HEK293 (cell line): ENCODE measurements around the gene JUP.

Source experiments
- CTCF ChIA-PET: fragments of 350-600 bp; formaldehyde crosslinking; extraction: SDS; loops from one replicate; lab custom pipeline; 2021; ENCODE audit warnings: antibody characterized with exemption; lab: Yijun Ruan, JAX
- POLR2A ChIA-PET: fragments of 300-600 bp; formaldehyde crosslinking; extraction: SDS; loops from one replicate; lab custom pipeline; 2020; ENCODE audit warnings: antibody characterized with exemption, inconsistent platforms; lab: Yijun Ruan, JAX
- H3K27ac ChIP-seq: fragments of 200-500 bp; sonication (Bioruptor generic); 2 replicates; pipeline ENCODE4 v1.5.1; 2014; ENCODE audit warnings: low read depth, low read length, control low read depth, inconsistent platforms; ENCODE audit errors: extremely low read depth
- H3K36me3 ChIP-seq, 2 experiments: fragments of 200-500 bp in 1 of 2; sonication (Bioruptor generic) in 1 of 2; 1 replicate in 1 of 2; 2 replicates in 1 of 2; pipeline ENCODE4 v1.5.1; 2014 to 2017; ENCODE audit warnings: inconsistent platforms in 2 of 2, low read length in 2 of 2; ENCODE audit not compliant: control insufficient read depth in 2 of 2, insufficient read depth in 1 of 2
- H3K4me1 ChIP-seq: fragments of 200-500 bp; sonication (Bioruptor generic); 2 replicates; pipeline ENCODE4 v1.5.1; 2014; ENCODE audit warnings: mild to moderate bottlenecking, low read length, inconsistent platforms; ENCODE audit not compliant: control insufficient read depth, insufficient read depth
- H3K4me3 ChIP-seq: 2 replicates; pipeline ENCODE4 v1.5.1; 2011; ENCODE audit warnings: low read depth, mild to moderate bottlenecking, control low read depth, low read length, moderate library complexity
- H3K9me3 ChIP-seq: fragments of 200-500 bp; sonication (Bioruptor generic); 2 replicates; pipeline ENCODE4 v1.5.1; 2014; ENCODE audit warnings: low read depth, low read length, inconsistent platforms; ENCODE audit not compliant: control insufficient read depth, insufficient read depth
- FEZF1 ChIP-seq: fragments of 450-650 bp; formaldehyde crosslinking; IDR thresholded peaks from 2 replicates; pipeline ENCODE4 v1.5.1; 2016; ENCODE audit warnings: missing biosample characterization, missing genetic modification characterization
- KLF1 ChIP-seq: fragments of 450-650 bp; formaldehyde crosslinking; IDR thresholded peaks from 2 replicates; pipeline ENCODE4 v1.5.1; 2016; ENCODE audit warnings: missing biosample characterization, missing genetic modification characterization
- OSR2 ChIP-seq: fragments of 450-650 bp; formaldehyde crosslinking; IDR thresholded peaks from 2 replicates; pipeline ENCODE4 v1.5.1; 2016; ENCODE audit warnings: missing biosample characterization, missing genetic modification characterization
- OVOL3 ChIP-seq: fragments of 450-650 bp; formaldehyde crosslinking; IDR thresholded peaks from 2 replicates; pipeline ENCODE4 v1.5.1; 2016; ENCODE audit warnings: missing biosample characterization, missing genetic modification characterization
- PRDM1 ChIP-seq: fragments of 450-650 bp; formaldehyde crosslinking; IDR thresholded peaks from 2 replicates; pipeline ENCODE4; 2016; ENCODE audit warnings: missing biosample characterization, missing genetic modification characterization
- SCRT1 ChIP-seq: fragments of 450-650 bp; formaldehyde crosslinking; IDR thresholded peaks from 2 replicates; pipeline ENCODE4 v1.5.1; 2016; ENCODE audit warnings: missing biosample characterization, missing genetic modification characterization, borderline replicate concordance
- TCF7L2 ChIP-seq: IDR thresholded peaks from 2 replicates; pipeline ENCODE4 v1.6.1; 2011; ENCODE audit warnings: low read depth, mild to moderate bottlenecking, inconsistent platforms, low read length, moderate library complexity, borderline replicate concordance
- YY1 ChIP-seq: fragments of 450-650 bp; formaldehyde crosslinking; IDR thresholded peaks from 2 replicates; pipeline ENCODE4 v1.5.1; 2018; ENCODE audit warnings: missing biosample characterization, missing genetic modification characterization
- ZBTB20 ChIP-seq: fragments of 450-650 bp; formaldehyde crosslinking; IDR thresholded peaks from 2 replicates; pipeline ENCODE4 v1.5.1; 2016; ENCODE audit warnings: missing biosample characterization, missing genetic modification characterization
- ZEB2 ChIP-seq: fragments of 450-650 bp; formaldehyde crosslinking; IDR thresholded peaks from 2 replicates; pipeline ENCODE4 v1.5.1; 2016; ENCODE audit warnings: missing biosample characterization, missing genetic modification characterization
- ZNF121 ChIP-seq: fragments of 450-650 bp; formaldehyde crosslinking; IDR thresholded peaks from 2 replicates; pipeline ENCODE4 v1.5.1; 2016; ENCODE audit warnings: missing biosample characterization, missing genetic modification characterization
- ZNF175 ChIP-seq: fragments of 450-650 bp; formaldehyde crosslinking; IDR thresholded peaks from 2 replicates; pipeline ENCODE4 v1.5.1; 2016; ENCODE audit warnings: missing biosample characterization, missing genetic modification characterization
- ZNF19 ChIP-seq: fragments of 450-650 bp; formaldehyde crosslinking; IDR thresholded peaks from 2 replicates; pipeline ENCODE4; 2016; ENCODE audit warnings: missing biosample characterization, missing genetic modification characterization, low read depth
- ZNF2 ChIP-seq: fragments of 450-650 bp; formaldehyde crosslinking; IDR thresholded peaks from 2 replicates; pipeline ENCODE4 v1.5.1; 2016; ENCODE audit warnings: missing biosample characterization, missing genetic modification characterization
- ZNF423 ChIP-seq: fragments of 450-650 bp; formaldehyde crosslinking; IDR thresholded peaks from 2 replicates; pipeline ENCODE4 v1.5.1; 2016; ENCODE audit warnings: missing biosample characterization, missing genetic modification characterization
- ZNF521 ChIP-seq: fragments of 450-650 bp; formaldehyde crosslinking; IDR thresholded peaks from 2 replicates; pipeline ENCODE4 v1.5.1; 2017; ENCODE audit warnings: missing biosample characterization, mild to moderate bottlenecking, missing genetic modification characterization
- ZNF626 ChIP-seq: fragments of 450-650 bp; sonication (Bioruptor Pico); formaldehyde crosslinking; IDR thresholded peaks from 2 replicates; pipeline ENCODE4 v1.5.1; 2018; ENCODE audit warnings: missing biosample characterization, missing genetic modification characterization, inconsistent platforms
- ZNF701 ChIP-seq: fragments of 450-650 bp; formaldehyde crosslinking; IDR thresholded peaks from 2 replicates; pipeline ENCODE4 v1.5.1; 2016; ENCODE audit warnings: missing biosample characterization, missing genetic modification characterization
- ZNF837 ChIP-seq: fragments of 450-650 bp; formaldehyde crosslinking; IDR thresholded peaks from 2 replicates; pipeline ENCODE4 v1.5.1; 2016; ENCODE audit warnings: missing biosample characterization, missing genetic modification characterization
- ZNF843 ChIP-seq: fragments of 450-650 bp; formaldehyde crosslinking; IDR thresholded peaks from 2 replicates; pipeline ENCODE4 v1.5.1; 2016; ENCODE audit warnings: missing biosample characterization, missing genetic modification characterization
- TF ChIP-seq, protein P1 (sequence below): fragments of 450-650 bp; formaldehyde crosslinking; IDR thresholded peaks from 2 replicates; pipeline ENCODE4 v1.5.1; 2016; ENCODE audit warnings: missing biosample characterization, missing genetic modification characterization
- TF ChIP-seq, protein P2 (sequence below): fragments of 450-650 bp; formaldehyde crosslinking; IDR thresholded peaks from 2 replicates; pipeline ENCODE4; 2016; ENCODE audit warnings: missing biosample characterization, missing genetic modification characterization
- TF ChIP-seq, protein P3 (sequence below): fragments of 450-650 bp; formaldehyde crosslinking; IDR thresholded peaks from 2 replicates; pipeline ENCODE4 v1.5.1; 2016; ENCODE audit warnings: missing biosample characterization, missing genetic modification characterization
- TF ChIP-seq, protein P4 (sequence below): fragments of 450-650 bp; formaldehyde crosslinking; IDR thresholded peaks from 2 replicates; pipeline ENCODE4 v1.5.1; 2016; ENCODE audit warnings: missing biosample characterization, missing genetic modification characterization
- TF ChIP-seq, protein P5 (sequence below): fragments of 450-650 bp; formaldehyde crosslinking; optimal IDR thresholded peaks from 2 replicates; pipeline ENCODE3; 2016; ENCODE audit warnings: missing biosample characterization, mild to moderate bottlenecking, missing genetic modification characterization
- TF ChIP-seq, protein P6 (sequence below): fragments of 450-650 bp; formaldehyde crosslinking; IDR thresholded peaks from 2 replicates; pipeline ENCODE4 v1.5.1; 2016; ENCODE audit warnings: missing biosample characterization, missing genetic modification characterization

Gene JUP

DNA sequence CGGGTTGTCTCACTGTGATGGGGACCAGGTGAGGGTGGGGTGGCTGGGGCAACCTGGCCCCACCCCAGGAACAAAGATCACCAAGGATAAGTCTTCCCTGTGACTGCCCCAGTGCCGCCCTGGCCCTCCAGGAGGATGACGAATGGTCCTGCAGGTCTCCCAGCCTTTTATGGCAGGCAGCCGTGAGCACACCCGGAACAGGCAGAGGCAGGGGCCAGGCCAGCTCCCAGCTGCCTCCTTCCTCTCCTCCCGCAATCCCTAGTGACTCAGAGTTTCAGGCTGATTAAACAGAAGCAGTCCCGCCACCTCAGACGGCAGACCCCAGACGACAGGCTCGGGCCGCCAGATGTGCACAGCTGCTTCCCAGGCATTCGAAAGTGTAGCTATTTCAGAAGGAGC lies 13.3 kb downstream of the JUP start (continued):
- TF ChIP-seq OSR2 (tag by site-specific recombination) = peak; percentile 95
- TF ChIP-seq TCF7L2 = no peak
- no peak for TF ChIP-seq ZNF423
- TF ChIP-seq KLF1 (tag by site-specific recombination) = peak; percentile 53
- no peak for TF ChIP-seq PRDM1
- TF ChIP-seq, protein P1, sequence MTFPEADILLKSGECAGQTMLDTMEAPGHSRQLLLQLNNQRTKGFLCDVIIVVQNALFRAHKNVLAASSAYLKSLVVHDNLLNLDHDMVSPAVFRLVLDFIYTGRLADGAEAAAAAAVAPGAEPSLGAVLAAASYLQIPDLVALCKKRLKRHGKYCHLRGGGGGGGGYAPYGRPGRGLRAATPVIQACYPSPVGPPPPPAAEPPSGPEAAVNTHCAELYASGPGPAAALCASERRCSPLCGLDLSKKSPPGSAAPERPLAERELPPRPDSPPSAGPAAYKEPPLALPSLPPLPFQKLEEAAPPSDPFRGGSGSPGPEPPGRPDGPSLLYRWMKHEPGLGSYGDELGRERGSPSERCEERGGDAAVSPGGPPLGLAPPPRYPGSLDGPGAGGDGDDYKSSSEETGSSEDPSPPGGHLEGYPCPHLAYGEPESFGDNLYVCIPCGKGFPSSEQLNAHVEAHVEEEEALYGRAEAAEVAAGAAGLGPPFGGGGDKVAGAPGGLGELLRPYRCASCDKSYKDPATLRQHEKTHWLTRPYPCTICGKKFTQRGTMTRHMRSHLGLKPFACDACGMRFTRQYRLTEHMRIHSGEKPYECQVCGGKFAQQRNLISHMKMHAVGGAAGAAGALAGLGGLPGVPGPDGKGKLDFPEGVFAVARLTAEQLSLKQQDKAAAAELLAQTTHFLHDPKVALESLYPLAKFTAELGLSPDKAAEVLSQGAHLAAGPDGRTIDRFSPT (tag by site-specific recombination) = peak; percentile 26; the same call in 1 of the 2 replicates
- TF ChIP-seq, protein P2, sequence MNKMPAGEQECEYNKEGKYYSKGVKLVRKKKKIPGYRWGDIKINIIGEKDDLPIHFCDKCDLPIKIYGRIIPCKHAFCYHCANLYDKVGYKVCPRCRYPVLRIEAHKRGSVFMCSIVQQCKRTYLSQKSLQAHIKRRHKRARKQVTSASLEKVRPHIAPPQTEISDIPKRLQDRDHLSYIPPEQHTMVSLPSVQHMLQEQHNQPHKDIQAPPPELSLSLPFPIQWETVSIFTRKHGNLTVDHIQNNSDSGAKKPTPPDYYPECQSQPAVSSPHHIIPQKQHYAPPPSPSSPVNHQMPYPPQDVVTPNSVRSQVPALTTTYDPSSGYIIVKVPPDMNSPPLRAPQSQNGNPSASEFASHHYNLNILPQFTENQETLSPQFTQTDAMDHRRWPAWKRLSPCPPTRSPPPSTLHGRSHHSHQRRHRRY (tag by site-specific recombination) = no peak
- TF ChIP-seq, protein P3, sequence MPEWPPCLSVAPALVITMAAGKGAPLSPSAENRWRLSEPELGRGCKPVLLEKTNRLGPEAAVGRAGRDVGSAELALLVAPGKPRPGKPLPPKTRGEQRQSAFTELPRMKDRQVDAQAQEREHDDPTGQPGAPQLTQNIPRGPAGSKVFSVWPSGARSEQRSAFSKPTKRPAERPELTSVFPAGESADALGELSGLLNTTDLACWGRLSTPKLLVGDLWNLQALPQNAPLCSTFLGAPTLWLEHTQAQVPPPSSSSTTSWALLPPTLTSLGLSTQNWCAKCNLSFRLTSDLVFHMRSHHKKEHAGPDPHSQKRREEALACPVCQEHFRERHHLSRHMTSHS (tag by site-specific recombination) = no peak
- TF ChIP-seq, protein P4, sequence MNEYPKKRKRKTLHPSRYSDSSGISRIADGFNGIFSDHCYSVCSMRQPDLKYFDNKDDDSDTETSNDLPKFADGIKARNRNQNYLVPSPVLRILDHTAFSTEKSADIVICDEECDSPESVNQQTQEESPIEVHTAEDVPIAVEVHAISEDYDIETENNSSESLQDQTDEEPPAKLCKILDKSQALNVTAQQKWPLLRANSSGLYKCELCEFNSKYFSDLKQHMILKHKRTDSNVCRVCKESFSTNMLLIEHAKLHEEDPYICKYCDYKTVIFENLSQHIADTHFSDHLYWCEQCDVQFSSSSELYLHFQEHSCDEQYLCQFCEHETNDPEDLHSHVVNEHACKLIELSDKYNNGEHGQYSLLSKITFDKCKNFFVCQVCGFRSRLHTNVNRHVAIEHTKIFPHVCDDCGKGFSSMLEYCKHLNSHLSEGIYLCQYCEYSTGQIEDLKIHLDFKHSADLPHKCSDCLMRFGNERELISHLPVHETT (tag by site-specific recombination) = no peak
- no peak for TF ChIP-seq ZNF521 (tag by site-specific recombination)
- TF ChIP-seq, protein P5, sequence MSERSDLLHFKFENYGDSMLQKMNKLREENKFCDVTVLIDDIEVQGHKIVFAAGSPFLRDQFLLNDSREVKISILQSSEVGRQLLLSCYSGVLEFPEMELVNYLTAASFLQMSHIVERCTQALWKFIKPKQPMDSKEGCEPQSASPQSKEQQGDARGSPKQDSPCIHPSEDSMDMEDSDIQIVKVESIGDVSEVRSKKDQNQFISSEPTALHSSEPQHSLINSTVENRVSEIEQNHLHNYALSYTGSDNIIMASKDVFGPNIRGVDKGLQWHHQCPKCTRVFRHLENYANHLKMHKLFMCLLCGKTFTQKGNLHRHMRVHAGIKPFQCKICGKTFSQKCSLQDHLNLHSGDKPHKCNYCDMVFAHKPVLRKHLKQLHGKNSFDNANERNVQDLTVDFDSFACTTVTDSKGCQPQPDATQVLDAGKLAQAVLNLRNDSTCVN = no peak
- TF ChIP-seq YY1 (tag by site-specific recombination) = no peak
- no peak for TF ChIP-seq ZNF175 (tag by site-specific recombination)
- 0 out of 2 replicates have a peak, but pooled peaks have one; percentile 39 for TF ChIP-seq ZBTB20
- TF ChIP-seq, protein P6, sequence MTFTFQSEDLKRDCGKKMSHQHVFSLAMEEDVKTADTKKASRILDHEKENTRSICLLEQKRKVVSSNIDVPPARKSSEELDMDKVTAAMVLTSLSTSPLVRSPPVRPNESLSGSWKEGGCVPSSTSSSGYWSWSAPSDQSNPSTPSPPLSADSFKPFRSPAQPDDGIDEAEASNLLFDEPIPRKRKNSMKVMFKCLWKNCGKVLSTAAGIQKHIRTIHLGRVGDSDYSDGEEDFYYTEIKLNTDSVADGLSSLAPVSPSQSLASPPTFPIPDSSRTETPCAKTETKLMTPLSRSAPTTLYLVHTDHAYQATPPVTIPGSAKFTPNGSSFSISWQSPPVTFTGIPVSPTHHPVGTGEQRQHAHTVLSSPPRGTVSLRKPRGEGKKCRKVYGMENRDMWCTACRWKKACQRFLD (tag by site-specific recombination) = no peak

DNA sequence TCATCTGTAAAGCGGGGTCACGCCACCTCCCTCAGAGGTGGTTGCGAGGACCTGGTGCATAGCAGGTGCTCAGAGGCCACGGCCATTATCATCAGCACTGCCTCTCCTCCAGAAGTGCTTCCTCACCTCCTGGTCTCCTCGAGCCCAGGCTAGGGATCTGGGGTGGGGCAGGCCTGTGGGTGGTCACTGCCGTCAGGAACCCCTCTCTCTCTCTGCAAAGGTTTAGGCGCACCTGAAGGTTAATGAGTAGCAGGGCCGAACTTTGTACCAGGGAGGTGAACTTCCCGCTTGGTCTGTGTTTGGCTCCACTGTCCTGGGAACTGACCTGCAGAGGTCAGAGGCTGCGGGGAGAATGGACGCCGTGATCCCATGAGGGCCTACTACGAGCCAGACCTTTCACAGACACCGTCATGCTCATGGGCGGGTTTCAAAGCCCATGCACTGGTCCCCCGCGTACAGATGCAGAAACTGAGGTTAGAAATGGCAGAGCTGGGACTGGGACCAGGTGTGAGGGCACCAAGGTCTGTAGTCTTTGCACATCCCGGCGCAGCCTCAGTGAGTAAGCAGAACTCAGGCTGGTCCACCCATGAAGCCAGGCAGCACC lies 13.8 kb downstream of the JUP start:
- H3K36me3 ChIP-seq = peaks cover 11 to 81% of the 10 kb centered on the region in 2 experiments; a peak in 2 of 3 replicates
- H3K9me3 ChIP-seq = no peaks in the 10 kb centered on the region
- ChIA-PET CTCF (interaction anchor here (1.3 to 6.4 kb wide), 3 partner anchors 8 to 39 kb away, joined by 3 to 48 read pairs (median 6); partner anchors contain the start of genes JUP and P3H4), POLR2A (interaction anchor here (0.6 to 4.5 kb wide), 8 partner anchors 8 to 84 kb away, joined by 3 to 60 read pairs (median 5); partner anchors contain the start of genes FKBP10, HAP1 and JUP)
- H3K4me1 ChIP-seq = peaks cover 11% of the 10 kb centered on the region
- H3K4me3 ChIP-seq = no peak overlapping the region
- H3K27ac ChIP-seq = no peak overlapping the region
- TF ChIP-seq ZNF121 (tag by site-specific recombination) (no peak), ZNF626 (tag by site-specific recombination) (no peak), KLF1 (tag by site-specific recombination) (no peak), ZNF2 (no peak), ZNF843 (tag by site-specific recombination) (no peak), OSR2 (tag by site-specific recombination) (no peak), ZNF19 (tag by site-specific recombination) (no peak), ZNF423 (no peak), SCRT1 (tag by site-specific recombination) (no peak), ZNF837 (no peak), FEZF1 (tag by site-specific recombination) (no peak), OVOL3 (tag by site-specific recombination) (no peak), ZNF701 (no peak), ZEB2 (tag by site-specific recombination) (no peak)
- TF ChIP-seq, protein P1 (tag by site-specific recombination) = no peak
